Body of pancreas (tissue), 4 donors: Measurements from ENCODE around the gene MUC20. TPM values are rescaled to one million over a fixed set of nuclear protein-coding genes. Genes with fewer than 3 reads are reported as not detected.

ENCODE experiments used
- ATAC-seq: fragments of 150-250 bp; one replicate; pipeline ENCODE4 v1.9.1; 2016
- DNase-seq, 4 donors: peaks; one replicate each; pipeline ENCODE4 v3.0.0-alpha.2; 2019
- H3K27ac ChIP-seq, 4 donors: fragments of 200-600 bp; sonication (generic); 1 replicate in 3 of 4; 2 replicates in 1 of 4; pipeline versions ENCODE4 v1.5.1 to v1.6.1; 2016 to 2019; ENCODE audit warnings: mild to moderate bottlenecking in 1 of 4, mixed read lengths in 1 of 4, moderate library complexity in 1 of 4
- H3K27me3 ChIP-seq, 2 donors: fragments of 200-600 bp; sonication (generic); one replicate each; pipeline ENCODE4 v1.6.0; 2016; ENCODE audit warnings: mild to moderate bottlenecking in 1 of 2
- H3K36me3 ChIP-seq, 2 donors: fragments of 200-600 bp; sonication (generic); replicated peaks in 1 of 2; 2 replicates each; pipeline ENCODE4 v1.5.1; 2016; ENCODE audit warnings: low read depth in 2 of 2; ENCODE audit not compliant: insufficient read depth in 1 of 2
- H3K4me1 ChIP-seq: fragments of 200-600 bp; sonication (generic); one replicate; pipeline ENCODE4 v1.6.0; 2016
- H3K4me3 ChIP-seq, 2 donors: fragments of 200-600 bp; sonication (generic); 1 replicate in 1 of 2; 2 replicates in 1 of 2; pipeline ENCODE4 v1.5.1; 2016 to 2019
- H3K9me3 ChIP-seq, 3 donors: fragments of 200-600 bp; sonication (generic); 1 replicate in 2 of 3; 2 replicates in 1 of 3; pipeline ENCODE4 v1.5.1; 2016
- POLR2A ChIP-seq, 3 donors: fragments of 450-650 bp; IDR thresholded peaks; one replicate each; pipeline ENCODE4 v1.6.1; 2016; ENCODE audit warnings: antibody characterized with exemption in 3 of 3, mild to moderate bottlenecking in 2 of 3
- WGBS, 2 donors: methylation state at CpG; one replicate each; pipeline ENCODE4 v1.1.5; 2017; 5-methylcytosine and 5-hydroxymethylcytosine counted together
- intact Hi-C: fragments of 100-400 bp; cut with DNase I; formaldehyde crosslinking; loops from one replicate; pipeline ENCODE4 v1.15.1; 2023
- total RNA-seq, 2 donors: library from RNA; depleted of rRNA; stranded (reverse); fragments of >200 nt; gene quantifications; one replicate each; pipeline ENCODE4 v1.1.0, GENCODE V29; 2016
- TF ChIP-seq, protein P1 (sequence below), 7 experiments: fragments of 450-650 bp in 4 of 7; fragments of 200-600 bp in 3 of 7; sonication (generic) in 3 of 7; IDR thresholded peaks; one replicate each; pipeline ENCODE4 v1.5.1; 2016 to 2019; ENCODE audit warnings: antibody characterized with exemption in 7 of 7

Gene MUC20
- total RNA-seq, 2 donors from 2014 or later: 11.2 to 21.8 TPM

GRCh38 chr3:195757438-195757770, 36.6 kb downstream of the MUC20 start:
- intact Hi-C loops: no loop called here
- H3K27ac ChIP-seq: no peak overlapping the region
- no peaks in the 10 kb centered on the region for H3K9me3 ChIP-seq
- ATAC-seq: no peak
- 7 to 12% methylated on average over 8 of the region's 8 CpGs for WGBS, 2 donors
- H3K4me1 ChIP-seq: no peaks in the 10 kb centered on the region
- DNase-seq: peak in 1 of 4 donors; percentile 26
- no peak overlapping the region for H3K4me3 ChIP-seq
- no peaks in the 10 kb centered on the region for H3K36me3 ChIP-seq
- H3K27me3 ChIP-seq: no peaks in the 10 kb centered on the region
- TF ChIP-seq POLR2A (IDR thresholded peaks at IDR 0.05): no peak
- TF ChIP-seq, protein P1, sequence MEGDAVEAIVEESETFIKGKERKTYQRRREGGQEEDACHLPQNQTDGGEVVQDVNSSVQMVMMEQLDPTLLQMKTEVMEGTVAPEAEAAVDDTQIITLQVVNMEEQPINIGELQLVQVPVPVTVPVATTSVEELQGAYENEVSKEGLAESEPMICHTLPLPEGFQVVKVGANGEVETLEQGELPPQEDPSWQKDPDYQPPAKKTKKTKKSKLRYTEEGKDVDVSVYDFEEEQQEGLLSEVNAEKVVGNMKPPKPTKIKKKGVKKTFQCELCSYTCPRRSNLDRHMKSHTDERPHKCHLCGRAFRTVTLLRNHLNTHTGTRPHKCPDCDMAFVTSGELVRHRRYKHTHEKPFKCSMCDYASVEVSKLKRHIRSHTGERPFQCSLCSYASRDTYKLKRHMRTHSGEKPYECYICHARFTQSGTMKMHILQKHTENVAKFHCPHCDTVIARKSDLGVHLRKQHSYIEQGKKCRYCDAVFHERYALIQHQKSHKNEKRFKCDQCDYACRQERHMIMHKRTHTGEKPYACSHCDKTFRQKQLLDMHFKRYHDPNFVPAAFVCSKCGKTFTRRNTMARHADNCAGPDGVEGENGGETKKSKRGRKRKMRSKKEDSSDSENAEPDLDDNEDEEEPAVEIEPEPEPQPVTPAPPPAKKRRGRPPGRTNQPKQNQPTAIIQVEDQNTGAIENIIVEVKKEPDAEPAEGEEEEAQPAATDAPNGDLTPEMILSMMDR (IDR thresholded peaks at IDR 0.05): no peak

GRCh38 chr3:195757827-195758226, 37.0 kb downstream of the MUC20 start:
- 41 to 44% methylated on average over 10 of the region's 10 CpGs for WGBS, 2 donors
- no peak for TF ChIP-seq POLR2A (IDR thresholded peaks at IDR 0.05)
- TF ChIP-seq, protein P1 (IDR thresholded peaks at IDR 0.05): no peak
- H3K9me3 ChIP-seq: no peaks in the 10 kb centered on the region

DNA sequence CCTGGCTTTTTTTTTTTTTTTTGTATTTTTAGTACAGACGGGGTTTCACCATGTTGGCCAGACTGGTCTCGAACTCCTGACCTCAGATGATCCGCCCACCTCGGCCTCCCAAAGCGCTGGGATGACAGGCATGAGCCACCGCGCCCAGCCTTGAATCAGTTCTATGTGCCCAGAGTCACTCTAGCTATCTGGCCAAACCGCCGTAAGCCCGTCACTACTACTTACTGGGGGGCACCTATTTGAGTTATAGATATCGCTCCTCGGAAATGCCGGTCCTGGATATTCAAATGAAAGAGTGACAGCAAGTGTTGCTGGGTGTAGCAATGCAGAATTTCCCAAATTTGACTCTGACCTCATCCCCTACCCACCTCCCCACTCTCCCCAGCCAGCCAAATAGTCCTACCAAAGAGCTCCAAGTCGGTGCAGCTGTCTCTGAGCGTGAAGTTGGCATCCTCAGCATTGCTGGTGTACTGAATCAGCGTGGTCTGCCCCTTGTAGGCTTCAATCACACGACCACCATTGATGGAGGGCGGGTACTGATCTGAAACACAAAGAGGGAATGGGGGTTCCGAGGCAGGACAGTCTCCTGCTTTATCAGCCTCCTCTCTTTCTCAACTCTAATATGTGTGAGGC, 38.1 kb downstream of the MUC20 start:
- H3K9me3 ChIP-seq: no peaks in the 10 kb centered on the region
- H3K27ac ChIP-seq: no peak overlapping the region
- WGBS, 2 donors: 64 to 71% methylated on average over 19 of the region's 19 CpGs
- no peaks in the 10 kb centered on the region for H3K4me1 ChIP-seq
- H3K27me3 ChIP-seq: no peaks in the 10 kb centered on the region
- intact Hi-C loops: no loop called here
- no peak overlapping the region for H3K4me3 ChIP-seq
- H3K36me3 ChIP-seq: no peaks in the 10 kb centered on the region
- no peak for TF ChIP-seq POLR2A (IDR thresholded peaks at IDR 0.05)
- TF ChIP-seq, protein P1 (IDR thresholded peaks at IDR 0.05): no peak
- ATAC-seq (no peak), DNase-seq (no peak)

More at GRCh38 chr3:195757827-195758226, 37.0 kb downstream of the MUC20 start:
- no peak for ATAC-seq
- no peaks in the 10 kb centered on the region for H3K27me3 ChIP-seq
- H3K4me3 ChIP-seq: no peak overlapping the region
- no peak overlapping the region for H3K27ac ChIP-seq
- DNase-seq: no peak
- H3K36me3 ChIP-seq: no peaks in the 10 kb centered on the region
- H3K4me1 ChIP-seq: no peaks in the 10 kb centered on the region
- intact Hi-C loops: no loop called here

GRCh38 chr3:195760345-195761122, 39.8 kb downstream of the MUC20 start:
- no peak overlapping the region for H3K27ac ChIP-seq
- TF ChIP-seq, protein P1 (IDR thresholded peaks at IDR 0.05): no peak
- no peak for TF ChIP-seq POLR2A (IDR thresholded peaks at IDR 0.05)
- no peaks in the 10 kb centered on the region for H3K9me3 ChIP-seq
- intact Hi-C loops: no loop called here
- H3K36me3 ChIP-seq: no peaks in the 10 kb centered on the region
- no peaks in the 10 kb centered on the region for H3K27me3 ChIP-seq
- no peaks in the 10 kb centered on the region for H3K4me1 ChIP-seq
- WGBS, 2 donors: 59 to 60% methylated on average over 19 to 24 of the region's 24 CpGs
- H3K4me3 ChIP-seq: no peak overlapping the region
- ATAC-seq (peak; percentile 35), DNase-seq (no peak)
